Activated naive CD4-positive, alpha-beta T cell treated with anti-CD3 and anti-CD28 coated beads for 36 hours (primary cell): ENCODE data around the gene C1orf141. TPM values are rescaled to one million over a fixed set of nuclear protein-coding genes. Genes with fewer than 3 reads are reported as not detected.

ENCODE experiments used
- CTCF ChIA-PET: fragments of 350-600 bp; sonication (Branson Sonifier 250); formaldehyde crosslinking; loops from one replicate; lab custom pipeline; 2021; ENCODE audit warnings: antibody characterized with exemption; lab: Charles Lee
- DNase-seq: peaks from one replicate; pipeline ENCODE4 v3.0.0-alpha.2; 2020
- H3K27ac Mint-ChIP-seq: one replicate; pipeline ENCODE4 v1.8.0; 2021; ENCODE audit warnings: mild to moderate bottlenecking, mixed read lengths
- H3K27me3 Mint-ChIP-seq: one replicate; pipeline ENCODE4 v1.8.0; 2021; ENCODE audit warnings: low read depth, mixed read lengths
- H3K36me3 Mint-ChIP-seq: one replicate; pipeline ENCODE4 v1.8.0; 2021; ENCODE audit warnings: low read depth, mixed read lengths
- H3K4me1 Mint-ChIP-seq: one replicate; pipeline ENCODE4 v1.8.0; 2021; ENCODE audit warnings: low read depth, mixed read lengths
- H3K4me3 Mint-ChIP-seq: one replicate; pipeline ENCODE4 v1.8.0; 2021; ENCODE audit warnings: mild to moderate bottlenecking, moderate library complexity, mixed read lengths
- H3K9me3 Mint-ChIP-seq: one replicate; pipeline ENCODE4 v1.8.0; 2021; ENCODE audit warnings: mixed read lengths
- intact Hi-C: fragments of 100-400 bp; cut with micrococcal nuclease; formaldehyde crosslinking; loops from one replicate; pipeline ENCODE4 v1.15.1; 2023
- total RNA-seq, 2 experiments: library from RNA; stranded (reverse); gene quantifications; one replicate each; pipeline ENCODE4 v1.2.3, GENCODE V29; 2021

C1orf141 gene
- total RNA-seq: under 1 TPM in 1 of 2 experiments, not detected in 1; 0.25 TPM

DNA sequence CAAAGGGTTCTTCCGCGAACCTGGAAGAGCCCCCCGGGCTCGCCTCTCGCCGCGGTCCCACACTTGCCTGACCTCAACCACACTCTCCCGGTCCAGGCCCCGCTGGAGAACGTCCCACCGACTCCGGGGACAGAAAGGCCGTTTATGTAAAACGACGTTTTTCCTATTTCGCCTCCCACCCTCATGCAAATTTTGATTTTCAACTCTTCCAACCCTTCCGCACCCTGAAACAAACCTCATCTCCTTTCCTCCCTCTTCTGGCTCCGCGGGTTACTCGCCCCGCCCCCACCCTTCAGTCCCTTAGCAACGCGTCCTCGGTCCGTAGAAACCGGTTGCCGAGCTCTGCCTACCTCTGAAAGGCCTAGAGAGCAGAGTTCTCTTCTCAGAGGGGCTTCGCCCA, at the start of gene C1orf141:
Gene C1orf141 (minus strand): TSS at position 276 of the 400 bp plus-strand sequence. CDS start 7,730 bp downstream, outside the sequence.
- H3K4me1 Mint-ChIP-seq: peaks cover 12% of the 10 kb centered on the region
- DNase-seq: peak; percentile 48

DNA sequence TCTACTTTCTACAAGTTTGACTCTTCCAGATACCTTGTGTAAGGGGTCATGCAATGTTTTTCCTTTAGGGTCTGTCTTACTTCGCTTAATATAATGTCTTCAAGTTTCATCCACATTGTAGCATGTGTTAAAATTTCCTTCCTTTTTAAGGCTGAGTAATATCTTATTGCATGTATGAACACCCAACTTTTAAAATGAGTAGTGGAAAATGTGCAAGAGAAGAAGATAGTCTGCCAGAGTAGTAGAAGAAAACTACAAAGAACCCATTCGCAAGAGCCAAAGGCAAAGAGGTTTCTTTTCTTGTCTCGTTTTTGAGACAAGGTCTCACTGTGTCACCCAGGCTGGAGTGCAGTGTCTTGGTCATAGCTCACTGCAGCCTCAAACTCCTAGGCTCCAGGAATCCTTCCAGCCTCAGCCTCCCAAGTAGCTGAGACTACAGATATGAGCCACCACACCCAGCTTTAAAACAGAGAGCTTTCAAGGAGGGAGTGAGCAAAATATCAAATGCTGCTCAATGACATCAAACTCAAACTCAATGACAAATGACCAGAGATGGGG, 40.8 kb upstream of the C1orf141 start:
- H3K27ac Mint-ChIP-seq: peak overlapping the region; percentile 99
- peaks cover 61% of the 10 kb centered on the region for H3K36me3 Mint-ChIP-seq
- peaks cover 82% of the 10 kb centered on the region for H3K4me1 Mint-ChIP-seq
- DNase-seq: peak; percentile 54
- H3K4me3 Mint-ChIP-seq: peak overlapping the region; percentile 10
- CTCF ChIA-PET: interaction anchor here (0.7 to 1.3 kb wide), 5 partner anchors 14 to 501 kb away, joined by 3 to 9 read pairs (median 3); no protein-coding TSS in a partner anchor
- intact Hi-C loops: loop anchor here (1.0 to 2.0 kb wide), 3 partner anchors 33 to 801 kb away; no protein-coding TSS in a partner anchor
- H3K27me3 Mint-ChIP-seq: no peaks in the 10 kb centered on the region
- H3K9me3 Mint-ChIP-seq: peaks cover 12% of the 10 kb centered on the region

More for the DNA sequence above, at the start of gene C1orf141:
- Mint-ChIP-seq H3K27me3 (peaks cover 3% of the 10 kb centered on the region), H3K4me3 (peak within 1 kb of the TSS; percentile 80), H3K27ac (no peak within 1 kb of the TSS), H3K36me3 (no peaks in the 10 kb centered on the region), H3K9me3 (no peaks in the 10 kb centered on the region)
- CTCF ChIA-PET: interaction anchor here (0.9 to 1.8 kb wide), 3 partner anchors 11 to 14 kb away, joined by 5 to 8 read pairs (median 5); no protein-coding TSS in a partner anchor
- intact Hi-C loops: no loop called here

DNA sequence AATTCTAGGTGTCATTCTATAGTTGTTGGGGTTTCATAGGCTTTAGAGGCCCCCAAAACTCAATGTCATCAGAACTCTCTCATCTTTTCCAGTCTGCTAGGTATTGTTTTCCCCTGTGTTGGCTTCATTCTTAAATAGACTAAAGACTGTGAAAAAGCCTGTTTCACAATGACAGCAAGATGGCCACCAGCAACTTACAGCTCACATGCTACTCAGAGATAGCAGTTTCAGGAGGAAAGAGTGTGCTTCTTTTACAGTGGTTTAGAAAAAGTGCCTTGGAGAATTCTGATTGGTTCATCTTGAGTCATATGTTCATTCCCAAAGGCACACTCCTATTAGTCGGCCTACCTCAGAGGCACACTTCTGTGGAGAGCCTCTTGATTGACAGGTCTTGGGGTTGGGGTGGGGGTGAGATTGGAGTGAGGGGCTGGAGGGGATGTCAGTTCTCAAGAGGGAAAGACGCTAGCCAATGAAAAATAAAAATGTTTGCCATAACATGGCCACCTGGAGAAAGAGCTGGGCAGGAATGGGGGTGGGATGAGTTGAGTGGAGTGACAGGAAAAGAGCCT, 40.0 kb upstream of the C1orf141 start:
- peaks cover 10% of the 10 kb centered on the region for H3K9me3 Mint-ChIP-seq
- DNase-seq: peak; percentile 63
- H3K27me3 Mint-ChIP-seq: no peaks in the 10 kb centered on the region
- H3K36me3 Mint-ChIP-seq: peaks cover 63% of the 10 kb centered on the region
- H3K4me1 Mint-ChIP-seq: peaks cover 81% of the 10 kb centered on the region
- H3K27ac Mint-ChIP-seq: peak overlapping the region; percentile 99
- intact Hi-C loops: loop anchor here (1.0 to 5.0 kb wide), 7 partner anchors 8 to 842 kb away; partner anchors contain the start of genes IL23R and SERBP1
- peak overlapping the region; percentile 7 for H3K4me3 Mint-ChIP-seq
- CTCF ChIA-PET: interaction anchor here (0.6 to 1.3 kb wide), 4 partner anchors 25 to 638 kb away, joined by 3 read pairs; no protein-coding TSS in a partner anchor

DNA sequence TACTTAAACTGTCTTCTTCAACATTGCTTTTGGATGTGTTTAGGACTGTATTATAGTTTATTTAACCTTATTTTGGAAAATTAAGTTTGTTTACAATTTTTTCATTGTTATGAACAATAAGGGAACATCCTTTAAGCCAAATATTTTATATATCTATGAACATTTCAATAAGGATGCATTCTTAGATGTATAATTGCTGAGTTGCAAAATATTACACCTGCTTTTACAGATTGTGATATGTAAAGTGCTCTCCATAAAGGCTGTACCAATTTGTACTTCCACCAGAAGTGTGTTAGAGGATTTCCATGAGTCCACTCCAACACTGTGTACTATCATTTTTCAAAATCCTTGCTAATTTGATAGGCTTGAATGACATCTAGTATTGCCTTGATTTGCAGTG, 39.2 kb upstream of the C1orf141 start:
- CTCF ChIA-PET: interaction anchor here (1.3 kb wide), 1 partner anchor 24 kb away, joined by 3 read pairs; no protein-coding TSS in a partner anchor
- H3K27ac Mint-ChIP-seq: peak overlapping the region; percentile 99
- H3K36me3 Mint-ChIP-seq: peaks cover 62% of the 10 kb centered on the region
- intact Hi-C loops: loop anchor here (1.0 to 5.0 kb wide), 7 partner anchors 8 to 991 kb away; partner anchors contain the start of genes IL23R and SERBP1
- peaks cover 4% of the 10 kb centered on the region for H3K9me3 Mint-ChIP-seq
- peak overlapping the region; percentile 47 for H3K4me3 Mint-ChIP-seq
- no peaks in the 10 kb centered on the region for H3K27me3 Mint-ChIP-seq
- no peak for DNase-seq
- peaks cover 79% of the 10 kb centered on the region for H3K4me1 Mint-ChIP-seq

DNA sequence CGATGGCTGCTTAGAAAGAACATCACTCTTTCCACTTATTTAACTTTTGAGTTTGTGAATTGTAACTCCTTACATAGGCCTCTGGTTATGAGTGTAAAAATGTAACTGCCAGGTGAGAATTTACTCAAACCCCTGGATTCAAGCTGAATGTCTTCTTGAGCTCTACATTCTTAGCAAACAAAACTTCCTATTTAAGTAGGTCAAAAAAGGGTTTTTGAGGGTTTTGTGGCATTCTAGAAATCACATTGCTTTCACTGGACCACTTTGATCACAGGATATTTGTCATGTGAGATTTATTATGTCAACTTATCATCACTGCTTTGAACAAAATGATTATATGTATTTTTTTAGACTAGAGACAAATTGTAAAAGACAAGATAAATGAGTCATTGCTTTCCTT, 37.2 kb upstream of the C1orf141 start:
- Mint-ChIP-seq H3K4me1 (peaks cover 72% of the 10 kb centered on the region), H3K36me3 (peaks cover 55% of the 10 kb centered on the region), H3K27me3 (no peaks in the 10 kb centered on the region)

DNA sequence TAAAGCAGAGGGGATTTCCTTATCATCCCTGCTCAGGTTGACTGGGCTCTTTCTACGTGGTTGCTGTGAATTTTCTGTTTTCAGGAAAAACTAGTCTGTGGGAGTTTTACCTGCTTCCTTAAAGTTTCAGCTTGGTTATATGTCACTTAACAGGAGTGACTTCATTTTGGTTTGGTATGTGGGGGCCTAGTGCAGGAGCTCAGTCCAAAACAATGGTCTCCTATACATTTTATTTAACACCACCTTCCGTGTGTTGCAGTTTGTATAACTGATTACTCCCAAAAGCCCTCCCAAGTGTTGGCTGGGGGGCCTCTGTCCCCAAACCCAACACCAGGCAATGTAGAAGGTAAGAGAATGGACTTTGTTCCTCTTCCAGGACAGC, 36.8 kb upstream of the C1orf141 start:
- Mint-ChIP-seq H3K4me3 (peak overlapping the region; percentile 75), H3K9me3 (peaks cover 4% of the 10 kb centered on the region), H3K27ac (peak overlapping the region; percentile 99), H3K36me3 (peaks cover 51% of the 10 kb centered on the region), H3K4me1 (peaks cover 68% of the 10 kb centered on the region), H3K27me3 (no peaks in the 10 kb centered on the region)
- intact Hi-C loops: loop anchor here (5.0 kb wide), 2 partner anchors 819 to 839 kb away; no protein-coding TSS in a partner anchor
- CTCF ChIA-PET: interaction anchor here (0.6 to 13.5 kb wide), 7 partner anchors 19 to 948 kb away, joined by 3 to 147 read pairs (median 6); no protein-coding TSS in a partner anchor
- DNase-seq: no peak

More for the DNA sequence above, 37.2 kb upstream of the C1orf141 start:
- no peak for DNase-seq
- Mint-ChIP-seq H3K9me3 (peaks cover 4% of the 10 kb centered on the region), H3K27ac (peak overlapping the region; percentile 99), H3K4me3 (peak overlapping the region; percentile 75)
- CTCF ChIA-PET: interaction anchor here (0.9 to 13.5 kb wide), 6 partner anchors 18 to 224 kb away, joined by 3 to 147 read pairs (median 6); no protein-coding TSS in a partner anchor
- intact Hi-C loops: loop anchor here (1.0 to 5.0 kb wide), 14 partner anchors 9 to 989 kb away; partner anchors contain the start of gene GADD45A

DNA sequence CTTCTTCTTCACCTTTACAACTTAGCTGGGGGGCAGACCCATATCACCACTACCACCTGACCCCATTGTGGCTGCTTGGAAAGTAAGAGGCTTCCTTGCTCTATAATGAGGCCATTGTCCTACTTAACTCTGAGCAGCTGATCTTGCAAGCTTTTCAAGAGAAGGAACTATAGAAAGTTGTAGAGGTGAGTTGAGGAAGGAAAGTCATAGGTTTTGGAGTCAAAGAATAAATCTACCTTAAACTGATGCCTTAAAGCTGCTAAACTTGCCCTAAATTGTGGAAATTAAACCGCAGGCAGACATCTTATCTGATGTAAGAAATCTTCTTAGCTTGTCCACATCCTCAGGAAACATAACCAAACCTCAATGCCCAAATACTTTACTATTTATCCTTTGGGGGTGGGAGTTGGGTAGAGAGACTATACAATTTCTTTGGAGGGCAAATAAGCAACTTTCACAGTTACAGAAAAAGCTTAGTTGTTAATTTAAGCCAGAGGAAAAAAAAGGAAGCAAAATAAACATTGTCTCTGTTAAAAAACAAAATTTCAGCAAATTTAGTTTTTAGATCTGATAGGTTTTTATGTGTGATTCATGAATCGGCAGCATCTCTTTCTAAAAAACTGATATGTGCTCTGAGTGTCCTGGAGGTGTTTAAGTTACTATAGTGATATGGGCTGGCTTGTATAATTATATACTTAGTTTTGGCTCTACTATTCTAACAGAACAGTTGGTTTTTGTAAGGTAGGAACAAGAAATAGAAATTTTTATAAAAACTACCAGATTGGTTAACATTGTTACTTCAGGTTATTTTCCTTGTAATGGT, 36.2 kb upstream of the C1orf141 start:
- Mint-ChIP-seq H3K36me3 (peaks cover 52% of the 10 kb centered on the region), H3K9me3 (peaks cover 3% of the 10 kb centered on the region), H3K4me1 (peaks cover 70% of the 10 kb centered on the region), H3K27ac (peak overlapping the region; percentile 99), H3K27me3 (no peaks in the 10 kb centered on the region), H3K4me3 (peak overlapping the region; percentile 75)
- intact Hi-C loops: loop anchor here (5.0 kb wide), 2 partner anchors 819 to 839 kb away; no protein-coding TSS in a partner anchor
- DNase-seq: no peak
- CTCF ChIA-PET: interaction anchor here (0.6 to 13.5 kb wide), 7 partner anchors 18 to 947 kb away, joined by 3 to 147 read pairs (median 6); no protein-coding TSS in a partner anchor

DNA sequence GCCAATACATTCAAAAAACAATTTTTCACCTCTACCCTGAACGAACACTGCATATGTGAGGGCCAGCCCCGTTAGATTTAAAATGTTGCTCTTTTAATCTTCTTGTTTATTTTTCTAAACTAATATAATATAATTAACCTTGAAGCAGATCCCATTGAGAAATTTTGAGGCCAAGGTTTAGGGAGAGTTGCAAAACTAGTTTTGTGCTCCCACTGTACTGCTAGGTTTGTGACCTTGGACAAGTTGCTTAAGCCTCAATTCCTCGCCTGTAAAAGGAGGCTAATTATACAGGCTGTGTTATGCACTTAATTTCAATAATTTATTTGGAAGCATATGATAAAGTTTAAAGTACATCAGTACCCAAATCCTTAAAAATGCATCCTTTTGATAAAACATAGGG, 35.2 kb upstream of the C1orf141 start:
- CTCF ChIA-PET: interaction anchor here (13.5 kb wide), 1 partner anchor 43 kb away, joined by 147 read pairs; no protein-coding TSS in a partner anchor
- Mint-ChIP-seq H3K27ac (peak overlapping the region; percentile 99), H3K36me3 (peaks cover 46% of the 10 kb centered on the region), H3K27me3 (no peaks in the 10 kb centered on the region), H3K4me3 (peak overlapping the region; percentile 75), H3K9me3 (peaks cover 6% of the 10 kb centered on the region), H3K4me1 (peaks cover 68% of the 10 kb centered on the region)
- no peak for DNase-seq
- intact Hi-C loops: loop anchor here (5.0 to 10.0 kb wide), 3 partner anchors 735 to 838 kb away; no protein-coding TSS in a partner anchor

DNA sequence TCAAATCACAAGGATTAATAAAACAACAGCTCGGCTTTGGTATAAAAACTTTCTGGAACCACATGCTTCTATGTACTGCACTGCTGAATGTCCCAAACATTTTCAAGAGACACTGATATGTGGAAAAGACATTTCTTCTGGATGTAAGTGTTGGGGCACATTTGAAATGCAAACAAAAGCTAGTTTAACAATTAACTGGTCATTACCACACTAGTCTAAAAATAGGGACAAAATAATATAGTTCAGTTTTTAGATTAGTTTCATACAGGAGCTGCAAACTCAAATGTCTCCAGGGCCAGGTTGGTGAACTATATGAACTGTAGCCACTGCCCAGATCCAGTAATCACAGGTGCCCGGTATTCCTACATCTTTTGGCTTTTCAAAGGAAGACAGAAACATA, 34.7 kb upstream of the C1orf141 start:
- Mint-ChIP-seq H3K4me3 (peak overlapping the region; percentile 64), H3K36me3 (peaks cover 44% of the 10 kb centered on the region), H3K27ac (peak overlapping the region; percentile 99), H3K4me1 (peaks cover 69% of the 10 kb centered on the region), H3K27me3 (no peaks in the 10 kb centered on the region), H3K9me3 (peaks cover 6% of the 10 kb centered on the region)
- intact Hi-C loops: loop anchor here (10.0 kb wide), 1 partner anchor 735 kb away; no protein-coding TSS in a partner anchor
- DNase-seq: no peak
- CTCF ChIA-PET: interaction anchor here (13.5 kb wide), 1 partner anchor 43 kb away, joined by 147 read pairs; no protein-coding TSS in a partner anchor

DNA sequence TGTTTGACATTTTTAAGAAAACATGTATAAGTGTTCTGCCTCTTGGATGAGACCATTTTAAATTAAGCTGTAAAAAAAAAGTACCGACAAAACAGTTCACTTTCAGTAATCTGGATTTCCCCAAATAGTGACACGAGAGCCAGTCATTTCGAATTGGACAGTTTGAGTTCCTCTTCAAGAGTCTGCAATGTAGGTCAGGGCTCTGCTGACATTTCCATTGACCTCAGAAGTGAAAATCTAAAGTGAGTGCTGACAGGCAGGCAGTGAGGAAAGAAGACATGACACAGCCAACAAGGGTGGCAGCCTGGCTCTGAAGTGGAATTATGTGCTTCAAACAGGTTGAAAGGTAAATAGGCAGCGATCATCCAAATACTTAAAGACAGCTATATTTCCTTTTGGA, 31.4 kb upstream of the C1orf141 start, which contains the start of gene IL23R:
Gene IL23R (plus strand): TSS at position 259 of the 400 bp plus-strand sequence. CDS start 1,667 bp downstream, outside the sequence.
- Mint-ChIP-seq H3K36me3 (peaks cover 33% of the 10 kb centered on the region), H3K4me1 (peaks cover 64% of the 10 kb centered on the region), H3K27me3 (no peaks in the 10 kb centered on the region), H3K9me3 (peaks cover 6% of the 10 kb centered on the region), H3K4me3 (peak within 1 kb of the TSS; percentile 79), H3K27ac (peak within 1 kb of the TSS; percentile 99)
- DNase-seq: peak; percentile 78
- CTCF ChIA-PET: interaction anchor here (13.5 kb wide), 1 partner anchor 47 kb away, joined by 147 read pairs; no protein-coding TSS in a partner anchor
- intact Hi-C loops: loop anchor here (1.0 to 10.0 kb wide), 3 partner anchors 8 to 731 kb away; no protein-coding TSS in a partner anchor
